NCI-H774 (cell line): ENCODE results near the gene DENND2A.
"Not testable (repeated sequence)": the region's sequence is repeated elsewhere in the genome, so short reads cannot be mapped to it uniquely, and the experiment has no call there.

Experiments used
- DNase-seq: peaks from one replicate; lab custom pipeline; 2025; lab: John Stamatoyannopoulos, UW

The DENND2A gene

GRCh38 chr7:140640727-140641523, at the start of gene DENND2A:
TSS of gene DENND2A (minus strand) at chr7:140640813. CDS start at chr7:140602397, 38,416 bp downstream.
- DNase-seq = peak; percentile 42

GRCh38 chr7:140689199-140690152, 48.9 kb upstream of the DENND2A start:
- no peak for DNase-seq

GRCh38 chr7:140688341-140688740, 47.7 kb upstream of the DENND2A start:
- no peak for DNase-seq

GRCh38 chr7:140686921-140687320, 46.3 kb upstream of the DENND2A start:
- no peak for DNase-seq

- DNase-seq = no peak
Observed at GRCh38 chr7:140685407-140686087, 44.9 kb upstream of the DENND2A start.

GRCh38 chr7:140684066-140684950, 43.7 kb upstream of the DENND2A start:
- no peak for DNase-seq

GRCh38 chr7:140683657-140684056, 43.0 kb upstream of the DENND2A start:
- no peak for DNase-seq

GRCh38 chr7:140681766-140682165, 41.2 kb upstream of the DENND2A start:
- DNase-seq = no peak

GRCh38 chr7:140680886-140681285, 40.3 kb upstream of the DENND2A start:
- no peak for DNase-seq

- DNase-seq = no peak
Observed at GRCh38 chr7:140679186-140679585, 38.6 kb upstream of the DENND2A start.

GRCh38 chr7:140678816-140679130, 38.2 kb upstream of the DENND2A start:
- no peak for DNase-seq

- DNase-seq = no peak
Observed at GRCh38 chr7:140678081-140678815, 37.6 kb upstream of the DENND2A start.

GRCh38 chr7:140677496-140677895, 36.9 kb upstream of the DENND2A start:
- DNase-seq = no peak

- not testable (repeated sequence) for DNase-seq
Observed at GRCh38 chr7:140676956-140677355, 36.3 kb upstream of the DENND2A start.

- DNase-seq = no peak
Observed at GRCh38 chr7:140676306-140676705, 35.7 kb upstream of the DENND2A start.

- DNase-seq = no peak
Observed at GRCh38 chr7:140675726-140676125, 35.1 kb upstream of the DENND2A start.

- no peak for DNase-seq
Observed at GRCh38 chr7:140674899-140675701, 34.5 kb upstream of the DENND2A start.

GRCh38 chr7:140674356-140674800, 33.8 kb upstream of the DENND2A start:
- no peak for DNase-seq

- DNase-seq = no peak
Observed at GRCh38 chr7:140673774-140674155, 33.2 kb upstream of the DENND2A start.
